ENCODE results near the gene WDR59. TPM values are rescaled to one million over a fixed set of nuclear protein-coding genes. Genes with fewer than 3 reads are reported as not detected.

WDR59 gene
- total and polyA plus RNA-seq, 2 experiments from 2014 or later: 38.7 to 54.5 TPM

DNA sequence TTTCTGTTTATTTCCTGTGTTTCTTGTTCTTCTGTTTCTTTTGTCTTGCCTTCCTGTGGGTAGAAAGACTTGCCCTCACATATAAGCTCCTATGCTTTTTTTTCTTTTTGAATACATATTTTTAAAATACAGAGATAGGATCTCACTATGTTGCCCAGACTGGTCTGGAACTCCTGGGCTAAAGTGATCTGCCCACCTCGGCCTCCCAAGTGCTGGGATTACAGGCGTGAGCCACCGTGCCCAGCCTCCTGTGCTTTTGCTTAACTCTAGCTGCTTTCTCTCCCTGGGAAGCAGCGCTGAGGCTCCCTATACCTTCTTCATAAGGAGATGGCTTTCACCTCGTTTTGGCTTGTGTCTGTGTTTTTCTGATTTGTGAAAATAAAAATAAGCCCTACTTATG is 116.9 kb downstream of the WDR59 start (continued):
- TF ChIP-seq STAT1 (IDR thresholded peaks at IDR 0.05; ENCODE audit: unreplicated experiment) (no peak), REST (IDR thresholded peaks at IDR 0.05; ENCODE audit: unreplicated experiment) (no peak), JUNB (IDR thresholded peaks at IDR 0.05; ENCODE audit: unreplicated experiment) (no peak), EZH2phosphoT487 (IDR thresholded peaks at IDR 0.05; ENCODE audit: unreplicated experiment) (no peak), CTCF (conservative IDR thresholded peaks at IDR 0.05; ENCODE audit: low read depth in 2 of 2) (no peak), EZH2 (IDR thresholded peaks at IDR 0.05; ENCODE audit: low read depth, unreplicated experiment) (no peak)

- Mint-ChIP-seq H3K36me3 (ENCODE audit: low read depth) (peaks cover 3% of the 10 kb centered on the region; the same call in 2 of the 3 replicates), H3K4me1 (peaks cover 60% of the 10 kb centered on the region), H3K4me3 (no peak overlapping the region), H3K27me3 (ENCODE audit: insufficient read depth, low read depth, poor library complexity) (peaks cover 18% of the 10 kb centered on the region), H3K27ac (no peak overlapping the region), H3K9me3 (no peaks in the 10 kb centered on the region; the same call in 2 of the 3 replicates)
- DNase-seq (ENCODE audit: low spot score) (no peak), ATAC-seq (no peak)
- Histone ChIP-seq H3K9me2 (ENCODE audit: insufficient read depth) (no peaks in the 10 kb centered on the region), H3K79me2 (replicated peaks; ENCODE audit: insufficient read depth) (no peaks in the 10 kb centered on the region), H3F3A (replicated peaks; ENCODE audit: low read depth) (0 out of 2 replicates have a peak, but pooled peaks cover 8% of the 10 kb centered on the region), H3K4me2 (no peak overlapping the region), H3K27ac (ENCODE audit: low read depth) (0 out of 2 replicates have a peak overlapping the region, but pooled peaks have one; percentile 60), H3K27me3 (ENCODE audit: insufficient read depth) (no peaks in the 10 kb centered on the region), H3K4me1 (ENCODE audit: insufficient read depth) (peaks cover 58% of the 10 kb centered on the region), H3K36me3 (ENCODE audit: insufficient read depth) (no peaks in the 10 kb centered on the region), H2AFZ (no peak overlapping the region), H3K4me3 (no peak overlapping the region), H4K20me1 (replicated peaks; ENCODE audit: insufficient read depth) (no peaks in the 10 kb centered on the region)
- TF ChIP-seq ZNF462 (CRISPR knock-in tag; IDR thresholded peaks at IDR 0.05) (no peak), EZH2 (IDR thresholded peaks at IDR 0.05; ENCODE audit: low read depth, unreplicated experiment) (no peak), STAT1 (IDR thresholded peaks at IDR 0.05; ENCODE audit: unreplicated experiment) (no peak), ZNF331 (CRISPR knock-in tag; IDR thresholded peaks at IDR 0.05; ENCODE audit: low read depth) (no peak), POLR2AphosphoS5 (IDR thresholded peaks at IDR 0.05; ENCODE audit: low read depth) (no peak), ZNF114 (CRISPR knock-in tag; IDR thresholded peaks at IDR 0.05) (no peak), JUNB (IDR thresholded peaks at IDR 0.05; ENCODE audit: unreplicated experiment) (no peak), CTCF (conservative IDR thresholded peaks at IDR 0.05; ENCODE audit: low read depth in 2 of 2) (no peak)
These were observed 117.6 kb downstream of the WDR59 start for GRCh38 chr16:74867281-74867849.
